ENCODE measurements around the gene NCKAP5.

NCKAP5 gene

DNA sequence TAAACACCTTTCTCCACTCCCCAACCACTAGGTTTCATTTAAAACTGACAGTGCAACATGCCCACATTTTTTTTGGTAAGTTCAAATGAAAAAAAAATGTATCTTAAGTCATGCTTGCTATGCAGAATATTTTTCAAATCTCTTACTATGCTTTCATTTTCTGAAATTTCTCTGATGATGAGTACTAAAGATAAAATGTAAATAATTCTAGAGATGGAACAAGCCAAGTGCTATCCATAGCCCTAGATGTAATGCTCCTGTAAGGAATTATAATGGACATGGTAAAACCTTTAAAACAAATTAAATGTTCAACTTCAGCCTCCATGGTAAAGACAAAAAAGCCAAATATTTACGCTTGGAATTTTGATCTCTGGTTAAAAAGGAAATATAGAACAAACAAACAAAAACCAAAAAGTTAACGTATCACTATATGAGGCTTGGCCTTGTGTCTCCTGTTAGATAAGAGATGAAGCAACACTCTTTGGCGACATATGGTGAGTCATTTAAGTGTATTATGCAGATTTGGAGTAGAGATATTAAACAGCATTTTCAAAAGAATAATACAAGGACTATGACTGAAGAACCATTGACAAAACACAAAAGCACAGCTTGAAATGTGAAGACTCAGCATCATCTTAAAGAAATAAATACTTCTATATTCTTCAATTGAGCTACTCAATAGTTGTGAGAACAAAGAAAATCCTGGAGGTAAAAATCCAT, 506.2 kb downstream of the NCKAP5 start:
- no peak for DNase-seq (ENCODE audit: extremely low read depth in 1 of 2, low read depth in 1 of 2)

DNA sequence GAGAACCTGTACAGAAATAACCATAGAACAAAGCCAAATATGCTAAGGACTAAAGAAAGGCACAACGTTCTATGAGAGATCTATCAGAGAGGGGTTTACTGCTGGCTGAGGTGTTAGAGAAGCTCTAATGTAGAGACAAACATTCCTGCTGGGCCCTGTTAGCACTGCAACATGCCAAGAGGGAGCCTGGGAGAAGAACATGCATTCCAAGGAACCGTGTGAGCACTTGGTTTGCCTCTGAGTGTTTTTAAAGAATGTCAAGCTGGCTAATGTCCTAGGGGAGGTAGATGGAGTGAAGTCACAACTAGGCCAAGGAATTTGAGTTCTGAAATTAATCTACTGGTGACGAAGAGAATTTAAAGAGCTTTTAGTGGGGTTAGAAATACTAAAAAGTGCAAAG, 514.0 kb downstream of the NCKAP5 start:
- no peak for DNase-seq (ENCODE audit: extremely low read depth in 1 of 2, low read depth in 1 of 2)

GRCh38 chr2:133053541-133053940, 514.7 kb downstream of the NCKAP5 start:
- DNase-seq (ENCODE audit: extremely low read depth in 1 of 2, low read depth in 1 of 2), result no peak

- no peak for DNase-seq (ENCODE audit: extremely low read depth in 1 of 2, low read depth in 1 of 2)
Measured at GRCh38 chr2:133045787-133046186, 522.5 kb downstream of the NCKAP5 start.

- no peak for DNase-seq (ENCODE audit: extremely low read depth in 1 of 2, low read depth in 1 of 2)
Measured at GRCh38 chr2:133044556-133044955, 523.7 kb downstream of the NCKAP5 start.

DNA sequence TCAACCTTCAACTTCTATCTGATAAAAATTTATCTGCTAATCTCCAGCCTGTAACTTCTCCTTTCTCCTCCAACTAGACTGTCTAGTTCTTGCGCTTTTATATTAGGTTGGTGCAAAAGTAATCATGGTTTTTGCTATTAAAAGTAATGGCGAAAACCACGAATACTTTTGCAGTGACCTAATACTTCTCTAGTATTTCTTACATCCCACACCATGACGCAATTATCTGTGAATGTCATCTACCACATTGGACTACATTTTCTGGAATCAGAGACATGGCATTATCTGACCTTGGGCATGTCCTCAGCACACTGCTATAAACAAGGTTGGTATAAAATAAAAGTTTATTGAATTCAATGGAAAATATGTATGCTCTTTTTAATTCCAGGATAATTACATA, 528.1 kb downstream of the NCKAP5 start:
- DNase-seq (ENCODE audit: extremely low read depth in 1 of 2, low read depth in 1 of 2), result no peak

DNA sequence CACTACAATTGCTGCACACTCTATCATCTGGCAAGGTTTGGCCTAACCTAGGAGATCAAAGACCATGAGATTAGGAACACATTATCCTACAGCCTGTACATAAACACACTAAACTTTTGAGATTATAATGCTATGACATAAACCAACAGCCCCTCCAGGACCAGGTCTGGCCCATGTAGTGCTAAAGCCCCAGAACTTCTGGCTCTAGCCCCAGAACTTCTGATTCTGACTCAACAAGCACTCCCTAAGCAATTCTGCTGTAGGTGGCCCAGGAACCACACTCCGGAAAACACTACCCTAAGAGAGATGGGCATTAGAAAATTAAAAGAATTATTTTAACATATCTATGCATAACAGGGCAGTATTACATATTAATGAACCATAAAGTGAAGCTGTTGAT, 528.7 kb downstream of the NCKAP5 start:
- DNase-seq (ENCODE audit: extremely low read depth in 1 of 2, low read depth in 1 of 2), result no peak

DNA sequence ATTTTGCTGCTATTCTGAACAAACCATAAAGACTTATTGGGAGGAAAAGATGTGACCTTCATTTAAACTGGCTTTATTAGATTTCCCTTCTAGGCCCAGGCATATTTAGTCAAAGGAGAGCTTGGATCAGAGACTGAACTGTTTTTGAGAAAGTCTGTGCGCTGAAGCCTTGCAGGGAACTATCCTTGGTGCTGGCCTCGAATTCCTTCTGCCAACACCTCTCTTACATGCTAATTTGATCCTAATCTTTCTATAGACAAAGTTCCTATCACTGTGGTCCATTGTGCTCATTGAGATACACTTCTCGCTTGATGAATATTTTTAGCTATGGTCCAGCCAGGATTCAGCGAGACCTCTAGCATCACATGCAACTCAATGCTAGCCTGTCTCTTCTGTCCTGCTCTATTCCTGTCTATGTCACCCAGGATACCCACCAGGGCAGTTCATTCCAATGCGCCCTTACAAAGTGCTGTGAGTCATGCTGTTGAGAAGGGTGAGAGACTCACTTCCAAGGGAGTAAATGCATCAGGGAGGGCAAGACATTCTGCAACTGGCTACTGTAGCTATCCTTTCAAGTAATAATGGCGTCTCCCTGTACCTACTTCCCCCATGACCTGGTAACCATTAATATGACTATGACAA, 541.6 kb downstream of the NCKAP5 start:
- no peak for DNase-seq (ENCODE audit: extremely low read depth in 1 of 2, low read depth in 1 of 2)

GRCh38 chr2:133025004-133025403, 543.3 kb downstream of the NCKAP5 start:
- no peak for DNase-seq (ENCODE audit: extremely low read depth in 1 of 2, low read depth in 1 of 2)

GRCh38 chr2:133012847-133013734, 555.2 kb downstream of the NCKAP5 start:
- DNase-seq (ENCODE audit: extremely low read depth in 1 of 2, low read depth in 1 of 2), result no peak

- DNase-seq (ENCODE audit: extremely low read depth in 1 of 2, low read depth in 1 of 2), result no peak
Measured at GRCh38 chr2:133004623-133005022, 563.6 kb downstream of the NCKAP5 start.

- DNase-seq (ENCODE audit: extremely low read depth in 1 of 2, low read depth in 1 of 2), result no peak
Measured at GRCh38 chr2:132999421-132999820, 568.8 kb downstream of the NCKAP5 start.

DNA sequence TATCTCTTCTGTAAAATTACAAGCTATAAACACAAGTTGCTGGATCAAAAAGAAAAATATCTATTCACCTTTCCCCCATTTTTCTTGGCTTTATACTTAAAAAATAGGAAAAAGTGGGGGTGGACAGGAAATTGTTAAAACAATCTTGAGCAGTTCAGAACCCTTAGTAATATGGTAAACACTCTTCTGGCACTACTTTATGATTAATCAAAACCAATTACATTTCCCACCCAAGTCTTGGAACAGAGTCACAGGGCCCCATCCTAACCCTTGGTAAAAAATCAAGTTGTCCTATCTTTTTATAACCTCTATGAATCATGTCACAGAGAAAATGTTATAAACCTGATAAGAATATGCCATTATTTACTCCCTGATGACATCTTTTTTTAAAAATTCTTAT, 570.0 kb downstream of the NCKAP5 start:
- DNase-seq (ENCODE audit: extremely low read depth in 1 of 2, low read depth in 1 of 2), result no peak

GRCh38 chr2:132991471-132992045, 576.7 kb downstream of the NCKAP5 start:
- no peak for DNase-seq (ENCODE audit: extremely low read depth in 1 of 2, low read depth in 1 of 2)

DNA sequence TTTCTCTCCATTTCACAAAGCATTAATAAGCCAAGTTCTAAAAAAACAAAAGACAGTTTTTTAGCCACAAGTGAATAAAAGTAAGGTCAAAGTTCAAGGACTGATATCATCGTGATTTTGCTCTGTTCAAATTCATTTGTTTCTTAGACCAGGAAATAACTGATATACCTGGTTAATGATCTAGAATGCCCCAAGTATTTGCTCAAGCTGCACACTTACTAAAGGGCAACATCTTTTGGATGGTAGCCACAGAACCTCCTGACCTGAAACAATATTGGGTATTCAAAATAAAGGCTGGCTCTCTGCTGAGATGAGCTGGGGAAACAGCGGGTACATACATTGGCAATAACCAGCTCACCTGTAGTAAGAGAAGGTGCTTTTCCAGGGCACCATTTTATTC, 583.5 kb downstream of the NCKAP5 start:
- no peak for DNase-seq (ENCODE audit: extremely low read depth in 1 of 2, low read depth in 1 of 2)

DNA sequence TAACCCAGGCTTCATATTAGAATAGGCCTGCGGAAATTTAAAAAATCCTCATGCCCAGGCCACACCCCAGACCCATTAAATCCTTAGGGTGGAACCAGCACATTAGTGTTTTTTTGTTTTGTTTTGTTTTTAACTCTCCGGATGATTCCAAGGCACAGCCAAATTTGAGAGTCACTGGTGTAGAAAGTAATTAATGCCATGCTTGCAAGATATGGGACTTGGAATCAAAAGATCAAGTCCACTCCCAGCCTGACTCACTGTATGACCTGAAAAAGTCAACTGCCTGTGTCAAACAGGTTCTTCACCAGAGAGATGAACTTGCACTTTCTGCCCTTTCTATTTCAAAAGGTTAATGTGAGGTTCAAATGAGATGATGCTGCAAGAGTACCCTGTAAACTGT, 588.0 kb downstream of the NCKAP5 start:
- no peak for DNase-seq (ENCODE audit: extremely low read depth in 1 of 2, low read depth in 1 of 2)

DNA sequence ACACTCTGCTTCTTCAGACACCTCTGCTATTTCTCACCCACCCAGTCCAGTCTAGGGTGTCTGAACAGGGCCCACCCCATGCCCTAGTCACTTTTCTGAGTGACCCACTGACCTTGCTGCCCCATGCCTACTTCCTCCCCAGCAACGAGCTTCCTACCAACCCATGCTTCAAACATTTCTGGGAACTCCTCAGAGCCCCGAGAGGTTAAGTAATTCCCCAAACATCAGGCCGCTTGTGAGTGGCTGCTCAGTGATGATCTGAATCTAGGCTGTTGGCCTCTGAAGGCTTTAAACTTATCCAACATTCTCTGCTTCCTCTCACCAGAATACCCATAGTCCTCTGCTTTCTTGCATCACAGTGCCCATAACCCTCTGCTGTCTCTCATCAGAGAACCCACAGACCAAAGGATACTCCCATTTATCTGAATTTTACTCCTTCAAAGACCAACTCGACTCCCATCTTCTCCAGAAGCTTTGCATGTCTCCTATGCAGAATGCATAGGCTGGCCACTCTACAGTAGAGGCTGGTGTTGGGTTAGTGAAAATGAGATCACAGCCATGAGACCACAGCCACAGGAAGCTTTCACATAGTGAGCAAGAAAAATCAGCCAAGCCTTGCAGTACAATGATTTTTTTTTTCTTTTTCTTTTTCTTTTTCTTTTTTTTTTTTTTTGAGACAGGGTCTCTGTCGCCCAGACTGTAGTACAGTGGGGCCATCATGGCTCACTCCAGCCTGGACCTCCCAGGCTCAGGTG, 588.7 kb downstream of the NCKAP5 start:
- no peak for DNase-seq (ENCODE audit: extremely low read depth in 1 of 2, low read depth in 1 of 2)

GRCh38 chr2:132978840-132979239, 589.4 kb downstream of the NCKAP5 start:
- no peak for DNase-seq (ENCODE audit: extremely low read depth in 1 of 2, low read depth in 1 of 2)

DNA sequence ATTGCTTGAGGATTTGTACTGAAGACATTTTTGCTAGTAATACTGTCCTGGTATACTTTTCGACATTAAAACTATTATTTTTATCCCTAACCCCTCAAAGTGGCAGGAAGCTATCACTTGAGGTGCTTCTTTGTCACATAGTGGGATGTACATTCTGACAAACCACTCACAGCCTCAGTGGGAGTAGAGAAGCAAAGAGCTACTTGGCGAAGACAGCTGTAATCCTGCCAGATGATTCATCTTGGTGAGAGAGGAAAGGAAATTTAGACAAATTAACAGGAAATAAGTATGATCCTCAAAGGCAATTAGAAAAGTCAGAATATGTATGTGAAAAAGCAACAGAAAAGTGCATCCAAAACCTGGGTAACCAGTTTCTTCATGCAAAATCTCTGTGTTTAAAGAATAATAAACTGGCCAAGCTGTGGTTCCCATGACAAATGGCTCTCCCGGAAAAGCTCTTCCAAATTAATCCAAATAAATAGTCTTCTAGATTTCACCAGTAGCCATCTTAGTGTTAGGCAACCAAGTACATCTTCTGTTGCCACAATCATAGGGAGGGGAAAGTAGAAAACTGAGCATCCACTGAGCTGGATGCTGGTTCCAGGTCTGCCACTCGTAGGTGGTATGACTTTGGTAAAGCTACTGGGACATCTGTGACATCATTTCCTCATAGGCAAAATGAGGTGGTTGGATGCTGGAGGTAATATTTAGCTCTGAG, 590.3 kb downstream of the NCKAP5 start:
- no peak for DNase-seq (ENCODE audit: extremely low read depth in 1 of 2, low read depth in 1 of 2)
